Measurements from ENCODE around the gene PARL.
"Not testable (repeated sequence)": the region's sequence is repeated elsewhere in the genome, so short reads cannot be mapped to it uniquely, and the experiment has no call there.

Gene PARL

GRCh38 chr3:183784503-183784902, 100.2 kb downstream of the PARL start:
- not testable (repeated sequence) for DNase-seq (ENCODE audit: low spot score)

- no peak for DNase-seq (ENCODE audit: low spot score)
Observed at GRCh38 chr3:183782576-183783276, 102.0 kb downstream of the PARL start.

- no peak for DNase-seq (ENCODE audit: low spot score)
Observed at GRCh38 chr3:183781246-183781645, 103.4 kb downstream of the PARL start.

- DNase-seq (ENCODE audit: low spot score) = no peak
Observed at GRCh38 chr3:183779896-183780465, 104.7 kb downstream of the PARL start.

Data from left forelimb (tissue), 1 donor.